ENCODE measurements around the gene LIPA.
"Not testable (repeated sequence)": the region's sequence is repeated elsewhere in the genome, so short reads cannot be mapped to it uniquely, and the experiment has no call there.

Gene LIPA

DNA sequence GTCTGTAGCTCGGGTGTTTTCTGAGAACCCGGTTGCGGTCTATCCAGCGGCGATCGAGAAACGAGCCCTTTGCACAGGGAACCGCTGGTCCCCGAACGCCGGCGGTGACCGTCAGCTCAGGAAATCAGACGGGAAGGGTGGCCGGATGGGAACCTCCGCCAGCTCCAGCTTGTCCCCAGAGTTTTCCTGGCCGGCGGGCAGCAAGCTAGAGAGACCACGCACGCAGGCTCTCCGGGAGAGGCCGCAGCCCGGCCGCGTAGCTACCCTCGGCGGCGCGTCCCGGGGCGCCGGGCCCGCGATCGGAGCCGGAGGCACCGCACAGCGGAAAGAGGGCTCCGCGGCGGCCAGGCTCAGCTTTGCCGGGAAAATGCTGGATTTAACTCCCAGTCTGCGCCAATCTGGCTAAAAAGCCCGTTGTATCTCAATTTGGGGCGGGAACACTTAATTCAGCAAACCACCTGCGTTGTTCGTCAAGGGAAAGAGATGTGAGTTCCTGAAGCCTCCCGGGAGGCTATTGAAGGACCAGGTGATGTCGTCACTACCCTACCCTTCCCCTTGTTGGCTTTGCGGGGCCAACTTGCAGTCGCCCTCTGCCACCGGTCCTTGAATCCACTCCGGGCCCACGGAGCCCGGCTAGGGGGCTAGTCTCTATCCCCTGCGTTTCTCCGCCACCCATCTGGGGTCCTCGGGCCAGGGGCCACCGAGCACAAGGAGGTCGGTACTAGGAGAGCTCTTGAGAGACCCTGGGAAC is 43.6 kb downstream of the LIPA start:
- DNase-seq (ENCODE audit: low read depth in 2 of 2) = no peak

DNA sequence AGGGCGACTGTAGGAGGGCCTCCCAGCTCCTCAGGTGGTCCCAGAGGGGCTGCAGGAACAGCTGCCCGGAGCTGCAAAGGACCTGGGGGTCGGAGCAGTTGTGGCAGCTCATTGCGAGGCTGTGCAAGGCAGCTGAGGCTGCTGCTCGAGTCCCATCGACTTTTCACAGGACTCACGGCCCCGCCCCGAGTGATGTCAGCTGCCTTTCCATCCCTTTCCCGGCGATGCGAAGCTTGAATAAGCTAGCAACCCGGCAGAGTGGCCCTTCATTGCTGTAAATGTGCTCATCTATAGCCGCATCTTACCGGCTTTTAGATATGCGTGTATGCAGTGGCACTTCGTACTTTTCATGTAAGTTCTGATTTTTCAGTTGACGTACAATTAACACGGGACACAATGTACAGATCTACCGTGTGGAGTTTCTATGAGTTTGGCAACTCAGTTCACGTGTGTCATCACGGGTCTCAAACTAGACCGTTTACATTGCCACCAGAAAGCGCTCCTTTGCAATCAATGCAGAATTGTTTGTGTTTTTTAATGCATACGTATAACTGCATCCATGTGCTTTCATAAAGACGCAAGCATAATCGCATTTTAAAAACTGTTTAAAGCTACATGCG is 44.3 kb downstream of the LIPA start, which contains the start of gene CH25H:
TSS of gene CH25H (minus strand) at position 137 of the 620 bp plus-strand sequence. CDS start at position 112, 25 bp downstream.
- peak; percentile 23 to 38 for DNase-seq (ENCODE audit: low read depth in 2 of 2)

DNA sequence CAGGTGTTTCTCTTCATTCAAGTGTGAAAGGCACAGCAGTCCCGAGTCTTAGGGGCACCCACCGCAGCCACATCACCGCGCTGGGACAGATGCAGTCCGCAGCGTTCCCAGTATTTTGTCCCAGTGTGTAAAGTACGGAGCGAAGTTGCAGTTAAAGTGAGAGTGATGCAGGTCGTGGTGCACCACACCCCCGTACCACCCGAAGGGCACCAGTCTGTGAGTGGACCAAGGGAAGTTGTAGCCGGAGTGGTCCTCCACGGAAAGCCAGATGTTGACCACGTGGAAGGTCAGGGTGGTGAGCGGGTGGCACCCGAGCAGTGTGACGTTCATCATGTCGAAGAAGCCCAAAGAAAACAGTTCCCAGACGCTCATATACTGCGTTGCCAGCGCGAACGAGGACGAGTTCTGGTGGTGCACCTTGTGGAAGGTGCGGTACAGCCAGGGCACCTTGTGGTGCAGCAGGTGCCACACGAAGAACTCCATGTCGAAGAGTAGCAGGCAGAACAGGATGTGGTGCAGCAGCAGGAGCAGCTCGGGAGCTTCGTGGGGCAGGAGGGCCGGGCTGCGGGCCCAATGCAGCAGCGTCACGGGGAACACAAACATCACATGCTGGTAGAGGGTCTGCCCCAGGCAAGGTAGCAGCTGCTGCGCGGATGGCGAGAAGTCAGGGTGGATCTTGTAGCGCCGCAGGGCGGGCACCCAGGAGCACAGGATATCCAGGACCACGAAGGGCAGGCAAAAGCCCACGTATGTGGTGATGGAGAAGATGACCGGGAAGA is 45.0 kb downstream of the LIPA start:
- peak; percentile 8 to 16 for DNase-seq (ENCODE audit: low read depth in 2 of 2)

DNA sequence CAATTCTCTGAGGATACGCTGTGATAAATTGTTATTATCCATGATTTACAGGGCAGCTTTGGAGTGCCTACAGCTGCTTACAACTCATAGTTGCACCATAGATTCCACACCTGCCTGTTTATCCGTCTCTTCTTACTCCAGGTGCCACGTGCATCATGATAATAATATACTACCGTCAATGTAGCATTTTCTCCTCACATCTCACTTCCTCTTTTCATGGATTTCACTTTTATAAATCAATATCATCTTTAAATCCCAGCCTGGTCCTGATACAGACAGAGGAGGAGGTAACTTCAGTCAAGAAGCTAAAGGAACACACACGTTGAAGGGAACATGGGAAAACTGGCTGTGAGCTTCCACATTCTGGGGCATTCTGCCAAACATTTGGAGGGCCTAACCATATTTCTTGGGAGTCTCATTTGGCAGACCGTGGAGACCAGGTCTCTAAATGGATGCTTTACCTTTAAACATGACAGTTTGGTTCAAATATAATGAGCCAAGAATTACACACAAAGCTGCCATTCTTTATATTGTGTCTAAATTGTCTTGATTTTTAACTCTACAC is 46.9 kb downstream of the LIPA start:
- DNase-seq (ENCODE audit: low read depth in 2 of 2) = no peak

DNA sequence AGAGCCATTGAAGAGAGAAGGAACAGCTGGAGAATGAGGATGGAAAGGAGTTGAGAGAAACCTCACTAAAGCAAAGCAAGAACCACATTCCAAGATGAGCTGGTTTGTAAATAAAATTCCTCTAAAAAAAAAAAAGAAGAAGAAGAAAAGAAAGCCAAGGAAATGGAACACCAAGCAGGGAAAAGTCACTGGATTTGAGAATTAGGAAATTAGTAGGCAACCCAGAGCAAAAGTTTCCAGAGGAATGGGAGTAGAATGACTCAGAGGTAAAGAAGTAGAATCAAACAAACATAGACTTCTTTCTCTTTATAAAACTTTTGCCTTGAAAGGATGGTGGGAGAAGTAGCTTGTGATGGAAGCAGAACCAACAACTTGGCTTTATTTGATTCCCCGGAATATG is 48.3 kb downstream of the LIPA start:
- DNase-seq (ENCODE audit: low read depth in 2 of 2) = no peak

DNA sequence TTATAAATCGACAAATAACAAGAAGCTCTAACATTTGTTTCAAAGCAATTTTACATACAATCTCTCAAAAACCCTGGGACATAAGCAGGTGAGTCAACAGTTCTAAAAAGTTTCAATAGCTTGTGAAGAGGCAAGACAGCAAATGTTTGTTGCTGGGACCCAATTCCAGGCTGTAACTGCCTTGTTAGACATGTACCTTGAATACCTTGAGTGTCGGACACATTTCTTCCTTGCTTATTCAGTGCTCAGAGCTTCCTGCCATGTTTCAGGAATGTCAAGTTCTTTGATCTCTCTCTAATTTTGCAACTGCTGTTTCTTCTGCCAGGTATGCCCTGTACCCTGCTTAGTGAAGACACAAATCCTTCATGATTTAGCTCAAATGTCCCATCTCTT is 49.5 kb downstream of the LIPA start:
- no peak for DNase-seq (ENCODE audit: low read depth in 2 of 2)

DNA sequence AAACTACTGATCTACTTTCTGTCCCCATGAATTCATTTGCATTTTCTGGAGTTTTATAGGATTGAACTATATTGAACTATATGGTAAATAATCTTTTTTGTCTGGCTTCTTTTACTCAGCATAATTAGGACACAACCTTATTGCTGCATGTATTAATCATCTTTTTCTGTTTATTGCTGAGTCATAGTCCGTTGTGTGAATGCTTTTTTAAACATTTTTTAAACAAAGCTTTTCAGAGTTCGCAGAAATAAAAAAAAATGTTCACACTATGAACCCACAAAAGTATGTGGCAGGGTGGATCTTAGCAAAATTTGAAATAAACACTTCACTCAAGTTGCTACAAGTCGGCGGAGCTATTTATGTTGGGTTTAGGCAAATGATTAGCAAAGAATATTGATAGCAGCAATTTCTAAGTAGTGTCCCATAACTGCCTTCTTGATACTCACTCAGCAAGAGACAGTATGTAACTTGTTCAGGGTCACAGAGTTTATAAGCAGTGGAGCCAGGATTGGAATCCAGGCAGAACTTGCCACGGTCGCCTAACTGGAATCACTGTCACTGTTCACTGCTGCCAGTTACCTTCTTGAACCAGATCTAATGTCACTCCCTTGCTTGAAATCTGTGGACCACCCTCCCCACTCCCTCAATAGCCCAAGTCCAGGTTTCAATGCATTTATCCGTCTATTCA is 50.1 kb downstream of the LIPA start:
- no peak for DNase-seq (ENCODE audit: low read depth in 2 of 2)

DNA sequence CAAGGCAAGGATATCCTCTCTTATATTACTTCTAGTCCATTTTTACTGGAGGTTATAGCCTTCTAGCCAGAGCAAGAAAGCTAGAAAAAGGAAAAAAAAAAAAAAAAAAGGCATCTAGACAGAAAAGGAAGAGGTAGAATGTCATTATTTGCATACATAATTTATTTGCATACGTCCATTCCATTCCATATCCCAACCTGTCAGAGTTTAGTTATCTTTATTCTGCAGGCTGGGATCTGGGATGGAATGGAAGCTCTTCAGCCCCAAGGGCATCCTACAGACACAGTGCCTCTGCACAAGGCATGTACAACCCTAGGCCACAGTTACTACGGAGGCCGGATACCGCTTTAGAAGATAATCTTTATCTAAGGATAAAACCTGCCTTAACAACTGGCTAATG is 54.1 kb downstream of the LIPA start:
- DNase-seq (ENCODE audit: low read depth in 2 of 2) = no peak

DNA sequence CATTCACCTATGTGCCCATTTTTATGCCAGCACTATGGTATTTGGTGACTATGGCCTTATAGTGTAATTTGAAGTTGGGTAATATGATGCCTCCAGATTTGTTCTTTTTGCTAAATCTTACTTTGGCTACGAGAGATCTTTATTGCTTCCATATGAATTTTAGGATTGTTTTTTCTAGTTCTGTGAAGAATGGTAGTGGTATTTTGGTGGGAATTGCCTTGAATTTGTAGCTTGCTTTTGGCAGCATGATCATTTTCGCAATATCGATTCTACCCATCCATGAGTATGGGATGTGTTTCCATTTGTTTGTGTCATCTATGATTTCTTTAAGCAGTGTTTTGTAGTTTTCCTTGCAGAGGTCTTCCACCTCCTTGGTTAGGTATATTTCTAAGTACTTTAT is 60.3 kb downstream of the LIPA start:
- not testable (repeated sequence) for DNase-seq (ENCODE audit: low read depth in 2 of 2)

DNA sequence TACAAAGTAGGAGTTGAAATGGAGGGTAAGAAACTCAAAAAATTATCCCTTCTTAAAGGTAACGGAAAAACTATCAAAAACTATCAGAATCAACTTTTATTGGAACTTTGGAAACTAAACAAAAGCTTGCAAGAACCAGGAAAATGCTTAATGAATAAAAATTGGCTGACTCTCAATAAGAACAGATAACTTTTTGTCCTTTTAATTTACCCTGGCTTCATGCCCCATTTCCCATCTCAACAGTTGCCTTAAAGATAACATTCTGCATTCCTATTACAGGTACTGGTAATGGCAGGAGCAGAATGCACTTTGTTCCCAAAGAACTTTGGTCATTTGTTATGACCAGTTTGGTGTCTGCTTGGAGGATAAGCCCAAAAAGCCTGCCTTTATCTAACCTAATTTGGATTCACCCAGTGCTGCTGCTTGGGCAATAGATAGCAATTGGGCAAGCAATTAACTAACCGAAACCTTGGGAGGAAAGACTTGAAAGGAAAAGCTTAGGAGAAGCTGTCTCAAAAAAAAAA is 62.3 kb downstream of the LIPA start:
- no peak for DNase-seq (ENCODE audit: low read depth in 2 of 2)

DNA sequence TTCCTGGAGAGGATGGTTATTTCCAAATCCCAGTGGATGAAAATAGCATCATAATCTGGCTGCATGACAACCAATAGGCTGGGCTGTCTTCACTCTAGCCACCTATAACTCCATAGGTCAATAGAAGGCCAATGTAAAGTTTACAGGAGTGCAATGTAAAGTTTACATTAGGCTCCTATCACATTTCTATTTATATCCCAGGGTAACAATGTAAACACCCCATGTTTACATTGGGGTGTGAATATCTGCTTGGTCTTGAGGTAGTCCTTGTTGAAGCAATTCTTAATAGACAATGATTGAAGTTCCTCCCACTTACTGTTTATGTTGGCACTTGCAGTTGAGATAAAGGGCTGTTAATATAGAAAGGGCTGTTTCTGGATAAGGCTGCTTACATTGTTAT is 65.9 kb downstream of the LIPA start:
- DNase-seq (ENCODE audit: low read depth in 2 of 2) = no peak

DNA sequence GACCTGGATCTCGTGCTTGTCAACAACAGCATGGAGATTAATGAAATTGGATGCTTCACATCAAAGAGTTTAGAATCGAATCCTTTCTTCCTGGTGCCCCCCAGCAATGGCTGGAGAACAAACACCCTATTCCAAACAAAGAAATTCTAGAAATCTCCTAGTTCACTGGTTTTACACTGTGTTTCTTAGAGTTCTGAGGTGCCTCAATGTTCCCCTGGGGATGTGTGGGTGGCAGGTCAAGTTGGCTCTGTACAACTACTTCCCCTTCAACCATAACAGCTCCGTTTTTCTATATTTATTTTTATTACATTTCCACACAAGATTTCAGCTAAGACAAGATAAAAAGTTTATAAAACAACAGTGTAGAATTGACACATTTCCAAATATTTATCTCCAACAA is 66.9 kb downstream of the LIPA start:
- DNase-seq (ENCODE audit: low read depth in 2 of 2) = no peak

DNA sequence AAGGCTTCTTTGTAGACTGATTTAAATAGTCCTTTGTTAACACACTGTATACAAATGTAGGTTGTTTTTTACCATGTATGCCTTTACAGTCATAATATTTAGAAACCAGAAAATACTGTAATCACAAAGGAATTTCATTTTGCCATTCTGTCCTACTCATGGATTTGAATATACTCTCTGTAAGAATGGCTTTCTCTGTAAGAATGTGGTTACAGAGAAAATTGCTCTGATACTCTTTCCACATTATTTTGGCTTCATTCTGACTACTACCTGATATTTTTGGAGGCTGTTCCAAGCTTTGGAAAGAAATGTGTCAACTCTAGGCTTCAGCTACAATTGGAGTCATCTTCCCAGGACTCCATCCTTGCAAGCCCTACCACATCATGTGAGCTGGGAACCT is 68.0 kb downstream of the LIPA start:
- DNase-seq (ENCODE audit: low read depth in 2 of 2) = no peak

DNA sequence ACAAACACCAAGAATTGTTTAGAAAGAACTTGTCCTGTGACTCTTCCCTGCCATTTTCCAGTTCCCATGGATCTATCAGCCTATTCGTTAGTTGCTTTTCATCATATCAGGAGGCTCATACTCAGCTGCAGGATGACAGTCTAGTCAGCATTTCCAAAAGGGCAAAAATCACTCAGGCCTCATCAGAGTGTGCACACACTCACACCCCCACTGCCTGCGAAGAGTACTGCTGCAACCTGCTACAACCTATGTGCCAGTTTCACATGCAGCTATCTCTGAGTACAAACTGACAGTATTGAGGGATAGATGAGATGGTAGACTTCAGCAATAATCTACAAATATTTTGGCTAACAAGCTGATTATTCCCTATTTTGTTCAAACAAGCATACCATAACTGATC is 68.7 kb downstream of the LIPA start:
- DNase-seq (ENCODE audit: low read depth in 2 of 2) = no peak

DNA sequence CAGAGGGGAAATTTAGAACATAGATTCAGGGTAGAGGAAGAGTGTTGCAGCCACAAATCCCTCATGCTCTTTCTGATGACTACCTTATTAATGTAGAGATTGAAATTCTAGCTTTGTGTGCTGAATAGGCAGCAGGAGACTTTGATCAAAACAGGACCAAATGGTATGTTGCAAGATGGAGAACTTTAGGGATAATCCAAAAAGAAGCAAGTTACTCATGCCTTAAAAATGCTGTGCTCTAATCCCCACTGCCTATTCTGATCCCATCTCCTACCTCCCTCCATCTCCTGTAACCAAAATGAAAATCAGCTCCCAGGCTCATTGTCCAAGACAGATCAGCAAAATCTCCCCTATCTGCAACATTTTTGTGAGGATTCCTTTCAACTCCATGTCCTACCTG is 75.8 kb downstream of the LIPA start:
- no peak for DNase-seq (ENCODE audit: low read depth in 2 of 2)

DNA sequence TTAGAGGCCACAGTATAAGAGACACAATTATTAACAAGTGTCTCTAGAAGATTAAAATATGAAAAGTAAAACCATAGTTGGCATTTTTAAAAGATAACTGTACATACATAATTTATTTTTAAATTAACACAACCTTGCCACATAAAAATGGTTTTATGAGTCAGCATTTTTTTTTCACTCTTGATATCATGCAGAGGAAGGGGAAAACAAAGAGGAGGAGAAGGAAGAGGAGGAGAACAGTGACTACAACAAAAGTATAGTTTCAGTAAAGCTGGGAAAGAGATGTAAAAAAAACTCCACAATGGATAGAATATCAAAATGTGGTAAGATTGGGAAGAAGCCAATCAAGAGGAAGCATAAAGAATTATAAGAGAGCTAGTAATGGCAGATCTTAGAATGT is 78.5 kb downstream of the LIPA start:
- DNase-seq (ENCODE audit: low read depth in 2 of 2) = no peak

DNA sequence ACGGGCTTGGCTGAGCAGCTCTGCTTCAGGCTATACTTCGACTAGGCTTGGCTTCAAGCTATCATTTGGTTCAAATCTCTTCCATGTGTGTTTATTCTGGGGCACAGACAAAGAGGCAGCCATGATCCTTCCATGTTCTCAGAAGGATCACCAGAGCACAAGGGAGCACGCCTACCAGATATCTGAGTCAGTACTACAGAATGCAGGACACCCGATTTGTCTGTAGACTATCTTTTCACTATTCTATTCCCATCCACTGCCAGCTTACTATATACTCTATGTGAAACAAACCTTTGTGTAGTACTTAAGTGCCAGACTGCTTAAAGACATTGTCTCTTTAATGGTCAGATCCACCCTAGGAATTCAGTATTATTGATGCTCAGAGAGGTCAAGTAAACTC is 79.6 kb downstream of the LIPA start:
- DNase-seq (ENCODE audit: low read depth in 2 of 2) = no peak

DNA sequence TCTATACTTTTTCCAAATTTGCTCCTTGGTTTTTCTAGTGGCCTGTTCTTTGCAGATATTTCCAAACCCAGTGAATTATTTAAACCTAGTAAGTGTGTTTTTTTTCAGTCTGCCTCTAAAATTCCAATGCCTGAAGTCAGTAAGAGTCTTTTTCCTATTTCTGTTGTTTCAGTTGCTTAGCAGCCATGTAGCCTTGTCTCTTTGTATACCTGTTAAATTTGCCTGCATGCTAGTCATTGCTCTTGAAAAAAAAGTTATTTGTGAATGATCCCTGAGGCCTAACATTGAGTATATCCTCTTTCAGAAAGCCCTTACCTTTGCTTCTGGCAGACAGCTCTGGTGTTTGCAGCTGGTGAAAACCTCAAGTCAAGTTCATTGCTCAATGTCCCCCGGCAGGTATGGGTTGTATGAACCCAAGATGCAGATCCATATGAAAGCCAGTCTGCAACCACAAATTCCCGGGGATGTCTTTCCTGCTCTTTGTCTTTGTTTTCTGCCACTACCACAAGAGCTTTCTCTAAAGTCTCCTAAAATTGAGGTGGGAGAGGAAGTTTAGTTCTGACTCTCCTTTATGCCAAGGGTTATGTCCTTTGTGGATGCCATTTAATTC is 80.2 kb downstream of the LIPA start:
- DNase-seq (ENCODE audit: low read depth in 2 of 2) = no peak

DNA sequence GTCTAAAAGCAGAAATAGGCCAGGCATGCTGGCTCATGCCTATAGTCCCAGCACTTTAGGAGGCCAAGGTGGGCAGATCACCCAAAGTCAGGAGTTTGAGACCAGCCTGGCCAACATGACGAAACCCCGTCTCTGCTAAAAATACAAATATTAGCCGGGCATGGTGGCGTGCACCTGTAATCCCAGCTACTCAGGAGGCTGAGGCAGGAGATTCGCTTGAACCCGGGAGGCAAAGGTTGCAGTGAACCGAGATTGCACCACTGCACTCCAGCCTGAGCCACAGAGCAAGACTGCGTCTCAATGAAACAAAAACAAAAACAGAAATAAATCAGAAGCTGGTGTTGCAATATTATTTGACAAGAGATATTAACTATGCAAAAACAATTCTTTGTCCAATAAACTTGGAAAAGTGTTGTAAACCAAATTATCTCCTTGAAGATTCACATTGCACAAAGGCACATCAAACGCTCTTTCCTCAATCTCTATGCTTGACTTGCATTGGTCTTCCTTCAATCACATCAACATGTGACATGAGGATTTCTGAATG is 83.1 kb downstream of the LIPA start:
- not testable (repeated sequence) for DNase-seq (ENCODE audit: low read depth in 2 of 2)

DNA sequence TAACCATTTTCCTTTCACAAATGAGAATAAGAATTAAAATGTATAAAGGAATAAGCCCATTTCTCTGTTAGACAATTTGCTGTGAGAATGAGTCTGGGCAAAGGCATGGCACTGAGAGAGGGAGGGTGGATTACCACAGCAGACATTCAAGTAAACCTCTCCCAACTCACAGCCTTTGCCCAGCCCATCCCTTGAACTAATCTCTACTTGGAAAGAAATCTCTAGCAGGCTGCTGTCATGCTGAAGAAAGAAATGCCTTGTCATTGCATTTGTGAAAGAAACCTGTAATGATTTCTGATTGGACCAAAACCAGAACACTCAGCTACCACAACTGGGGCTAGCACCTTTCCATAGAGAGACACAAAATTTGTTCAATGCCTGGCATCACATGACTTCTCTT is 83.7 kb downstream of the LIPA start:
- no peak for DNase-seq (ENCODE audit: low read depth in 2 of 2)

DNA sequence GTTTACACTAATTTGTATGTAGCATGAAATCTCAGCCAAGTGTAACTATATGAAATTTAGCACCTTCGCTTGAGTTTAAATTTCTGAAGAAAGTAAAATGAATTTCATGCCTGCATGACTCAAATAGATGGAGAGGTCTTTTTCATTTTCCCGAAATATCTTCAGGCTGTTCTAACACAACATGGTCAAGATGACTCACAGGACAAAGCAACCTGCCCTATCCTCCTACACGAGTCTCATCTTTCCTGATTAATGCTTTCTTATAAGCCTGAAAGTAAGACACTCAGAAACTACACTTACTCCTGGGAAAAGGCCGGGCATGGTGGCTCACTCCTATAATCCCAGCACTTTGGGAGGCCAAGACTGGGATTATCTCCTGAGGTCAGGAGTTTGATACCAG is 85.7 kb downstream of the LIPA start:
- no peak for DNase-seq (ENCODE audit: low read depth in 2 of 2)

Data from stimulated activated CD4-positive, alpha-beta T cell treated with anti-CD3 and anti-CD28 coated beads, Interleukin-1b, Interleukin-23, amount 100 ng/mL, for 4 hours (primary cell).